Measurements from ENCODE around the gene ZSCAN26.

The ZSCAN26 gene

GRCh38 chr6:28266962-28267694 is at the start of gene ZSCAN26:
ZSCAN26 (plus strand) TSS chr6:28267143; CDS start chr6:28271920, 4,777 bp downstream.
- DNase-seq: peak; percentile 77

GRCh38 chr6:28217890-28218289 is 49.1 kb upstream of the ZSCAN26 start:
- DNase-seq: no peak

- peak; percentile 40 for DNase-seq
Measured at GRCh38 chr6:28218312-28219248, 48.4 kb upstream of the ZSCAN26 start.

- DNase-seq: no peak
Measured at GRCh38 chr6:28220257-28221133, 46.4 kb upstream of the ZSCAN26 start.

DNA sequence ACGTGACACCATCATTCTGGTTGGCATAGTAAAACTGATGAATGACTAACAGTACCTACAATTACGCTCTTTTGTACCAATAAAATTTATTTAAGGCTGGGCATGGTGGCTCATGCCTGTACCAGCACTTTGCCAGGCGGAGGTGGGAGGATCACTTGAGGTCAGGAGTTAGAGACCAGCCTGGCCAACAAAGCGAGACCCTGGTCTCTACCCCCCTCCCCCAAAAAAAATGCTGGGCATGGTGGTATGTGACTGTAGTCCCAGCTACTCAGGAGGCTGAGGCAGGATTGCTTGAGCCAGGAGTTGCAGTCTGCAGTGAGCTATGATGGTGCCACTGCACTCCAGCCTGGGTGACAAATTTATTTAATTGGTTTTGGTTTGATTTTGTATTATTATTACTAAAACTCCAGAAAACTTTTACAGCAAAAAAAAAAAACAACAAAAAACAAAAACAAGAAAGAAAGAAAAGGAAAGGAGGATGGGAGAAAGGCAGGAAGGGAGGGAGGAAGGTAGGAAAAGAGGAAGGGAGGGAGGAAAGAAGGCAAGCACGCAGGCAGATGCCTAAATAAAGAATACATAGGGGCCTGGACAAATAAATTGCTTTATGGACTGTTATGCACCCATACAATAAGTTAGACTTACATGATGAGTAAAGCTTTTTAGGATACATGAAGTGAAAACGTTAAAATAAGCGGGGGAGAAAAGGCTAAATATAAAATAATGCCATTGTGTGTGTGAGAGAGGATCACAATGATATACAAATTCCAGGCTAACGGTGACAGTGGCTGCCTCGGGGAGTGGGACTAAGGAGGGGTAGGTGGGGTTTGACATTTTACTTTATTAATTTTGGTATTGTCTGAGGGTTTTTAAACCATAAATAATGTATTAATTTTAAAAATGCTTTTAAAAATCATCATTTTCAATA is 42.5 kb upstream of the ZSCAN26 start:
- no peak for DNase-seq

DNA sequence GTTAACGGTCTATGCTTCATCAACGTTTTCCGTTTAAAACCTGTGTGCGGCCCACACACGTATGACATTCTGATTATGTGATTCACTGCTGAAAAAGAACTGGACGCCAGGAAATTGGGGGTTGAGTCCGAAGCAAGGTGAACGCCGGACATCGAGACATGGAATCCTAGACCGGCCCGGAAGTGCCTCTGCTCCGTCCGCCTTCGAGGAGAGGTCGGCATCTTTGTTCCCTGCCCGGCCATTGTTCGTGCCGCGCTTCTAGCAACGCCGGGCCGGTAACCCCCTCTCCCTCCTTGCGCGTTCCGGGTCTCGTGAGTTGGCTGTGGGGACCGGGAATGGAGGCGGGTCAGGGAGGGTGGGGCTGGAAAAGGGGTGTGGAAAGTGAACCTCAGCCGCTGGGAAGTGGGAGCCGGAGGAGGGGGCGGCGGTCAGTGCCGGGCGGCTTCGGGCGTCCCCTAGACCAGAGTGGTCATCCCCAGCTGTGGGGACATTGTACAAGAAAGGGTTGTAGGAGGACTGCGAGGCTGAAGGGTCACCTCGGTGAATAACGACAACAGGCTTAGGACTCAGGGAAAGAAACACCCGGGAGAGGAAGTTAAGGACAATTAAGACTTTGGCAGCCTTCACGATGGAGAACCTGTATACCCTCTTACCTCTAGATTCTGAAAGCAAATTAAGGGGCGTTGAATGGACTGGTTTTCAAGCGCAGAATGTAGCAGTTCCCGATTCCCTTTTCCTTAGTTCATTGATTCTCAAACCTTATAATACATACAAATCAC is 41.7 kb upstream of the ZSCAN26 start, which contains the start of gene ZSCAN9:
TSS of gene ZSCAN9 (plus strand) at position 220 of the 779 bp plus-strand sequence. CDS start 1,810 bp downstream, outside the sequence.
- peak; percentile 74 for DNase-seq

DNA sequence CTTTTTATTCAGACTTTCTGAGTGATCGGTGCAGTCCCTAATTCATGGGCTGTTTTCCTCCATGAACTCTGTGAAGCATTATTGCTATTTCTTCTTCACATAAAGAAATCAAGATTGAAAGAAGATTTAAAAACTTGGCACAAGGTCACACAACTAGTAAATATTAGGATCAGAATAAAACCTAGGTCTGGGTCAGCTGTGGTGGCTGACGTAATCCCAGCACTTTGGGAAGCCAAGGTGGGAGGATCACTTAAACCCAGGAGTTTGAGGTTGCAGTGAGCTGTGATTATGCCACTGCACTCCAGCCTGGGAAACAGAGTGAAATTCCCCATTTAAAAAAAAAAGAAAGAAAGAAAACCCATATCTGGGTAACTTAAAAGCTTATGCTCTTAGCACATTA is 40.5 kb upstream of the ZSCAN26 start:
- no peak for DNase-seq

- no peak for DNase-seq
Measured at GRCh38 chr6:28232785-28233184, 34.2 kb upstream of the ZSCAN26 start.

- DNase-seq: no peak
Measured at GRCh38 chr6:28235912-28236452, 31.0 kb upstream of the ZSCAN26 start.

- DNase-seq: no peak
Measured at GRCh38 chr6:28239636-28240035, 27.3 kb upstream of the ZSCAN26 start.

- DNase-seq: no peak
Measured at GRCh38 chr6:28240471-28240870, 26.5 kb upstream of the ZSCAN26 start.

GRCh38 chr6:28243946-28244345 is 23.0 kb upstream of the ZSCAN26 start:
- DNase-seq: no peak

- DNase-seq: no peak
Measured at GRCh38 chr6:28245206-28245941, 21.6 kb upstream of the ZSCAN26 start.

DNA sequence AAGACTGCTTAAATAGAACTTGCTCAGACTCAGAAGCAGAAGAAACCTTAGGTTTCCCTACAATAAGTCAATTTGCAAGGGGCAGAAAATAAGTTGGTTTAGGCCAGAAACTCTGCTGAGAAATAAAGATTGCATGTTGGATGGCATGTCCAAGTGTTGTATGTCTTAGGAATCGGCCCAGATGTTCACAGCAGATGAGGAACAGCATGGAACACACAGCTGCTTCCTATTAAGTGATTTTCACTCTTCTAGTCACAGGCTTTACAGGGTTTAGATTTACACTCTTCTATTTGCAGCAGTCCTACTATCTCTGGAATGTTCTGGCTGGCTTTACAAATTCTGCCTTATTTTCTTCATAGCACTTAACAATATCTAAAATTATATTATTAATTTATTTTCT is 18.0 kb upstream of the ZSCAN26 start:
- no peak for DNase-seq

- no peak for DNase-seq
Measured at GRCh38 chr6:28250747-28251146, 16.2 kb upstream of the ZSCAN26 start.

DNA sequence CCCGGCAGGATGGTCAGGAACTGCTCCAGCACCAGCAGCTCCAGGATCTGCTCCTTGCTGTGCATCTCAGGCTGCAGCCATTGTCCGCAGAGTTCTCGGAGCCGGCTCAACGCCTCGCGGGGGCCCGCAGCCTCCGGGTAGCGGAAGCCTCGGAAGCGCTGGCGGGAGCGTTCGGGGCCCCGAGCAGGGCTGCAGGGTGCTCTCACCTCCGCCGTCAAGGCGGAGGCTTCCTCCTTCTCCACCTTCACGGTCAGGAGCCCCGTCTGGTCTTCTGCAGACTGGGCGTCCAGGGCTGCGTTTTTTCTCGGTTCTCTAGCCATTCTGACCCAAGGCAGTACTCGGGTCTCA is 15.3 kb upstream of the ZSCAN26 start:
- no peak for DNase-seq

DNA sequence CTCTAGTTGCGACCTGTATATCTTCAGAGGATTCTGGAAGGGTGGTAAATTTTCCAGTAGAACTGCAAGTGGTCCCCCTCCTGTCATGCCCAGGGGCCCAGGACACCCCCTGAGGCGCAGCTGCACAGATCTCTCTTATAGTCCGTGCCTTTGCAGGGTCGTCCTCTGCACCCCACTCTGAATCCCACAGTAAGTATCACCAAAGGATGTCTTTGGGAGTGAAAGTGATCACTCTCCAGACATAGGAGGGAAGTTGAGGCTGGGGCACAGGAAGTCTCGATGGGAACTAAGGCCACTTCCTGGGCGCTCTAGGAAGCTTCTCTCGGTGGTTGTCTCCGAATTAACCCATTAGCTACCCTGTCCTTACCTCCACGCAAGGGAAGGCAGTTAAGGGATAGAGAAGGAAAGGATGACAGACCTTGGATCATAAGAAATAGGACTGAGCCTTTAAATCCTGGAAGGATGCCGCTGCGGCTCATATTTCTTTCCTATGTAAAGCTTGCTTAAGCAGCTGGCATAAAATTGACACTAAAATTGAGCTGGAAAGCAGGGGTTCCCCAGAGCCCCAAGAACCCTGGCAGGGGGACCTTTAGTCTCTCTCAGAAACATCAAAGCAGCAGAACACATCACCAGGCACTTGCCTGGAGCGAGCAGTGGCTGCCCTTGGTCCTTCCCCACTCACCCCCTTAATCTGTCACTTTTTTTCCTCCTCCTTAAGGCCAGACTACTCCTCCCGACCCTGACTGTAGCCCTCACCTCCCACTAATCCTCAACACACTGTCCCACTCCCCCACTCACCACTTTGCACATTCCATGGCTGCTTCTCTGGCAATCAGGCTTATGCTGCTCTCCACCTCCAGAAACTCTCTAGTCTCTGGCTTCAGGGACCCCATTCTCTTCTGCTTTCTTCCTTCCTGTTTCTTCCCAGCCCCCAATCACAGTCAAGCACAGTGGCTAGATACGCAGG is 14.7 kb upstream of the ZSCAN26 start, which contains the start of gene ZKSCAN4:
TSS of gene ZKSCAN4 (minus strand) at position 261 of the 967 bp plus-strand sequence. CDS start 289 bp downstream, outside the sequence.
- peak; percentile 76 for DNase-seq

DNA sequence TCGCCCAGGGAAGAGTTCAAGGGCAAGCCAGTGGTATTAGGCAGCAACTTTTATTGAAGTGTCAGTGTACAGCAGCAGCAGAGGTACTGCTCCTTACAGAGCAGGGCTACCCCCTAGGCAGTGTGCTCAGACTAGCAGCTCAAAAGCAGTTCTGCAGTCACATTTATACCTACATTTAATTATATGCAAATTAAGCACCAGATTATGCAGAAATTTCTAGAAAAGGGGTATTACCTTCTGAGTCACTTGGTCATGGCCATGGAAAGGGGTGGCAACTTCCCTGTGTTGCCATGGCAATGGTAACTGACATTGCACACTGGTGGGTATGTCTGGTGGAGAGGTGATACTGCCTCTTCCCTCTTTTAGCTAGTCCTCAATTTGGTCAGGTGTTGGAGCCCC is 12.8 kb upstream of the ZSCAN26 start:
- DNase-seq: no peak
